AG08396 (cell line): ENCODE results near the gene UBE2H.
"Not testable (repeated sequence)": the region's sequence is repeated elsewhere in the genome, so short reads cannot be mapped to it uniquely, and the experiment has no call there.

Experiments
- DNase-seq: peaks from one replicate; pipeline ENCODE4 v3.0.0; 2012; ENCODE audit warnings: low spot score, mixed read lengths

Gene UBE2H

GRCh38 chr7:129843978-129844840 is 108.6 kb downstream of the UBE2H start:
- DNase-seq, result no peak

GRCh38 chr7:129843365-129843898 is 109.3 kb downstream of the UBE2H start:
- DNase-seq, result no peak

- DNase-seq, result no peak
Measured at GRCh38 chr7:129841465-129841864, 111.3 kb downstream of the UBE2H start.

- DNase-seq, result no peak
Measured at GRCh38 chr7:129840757-129841156, 112.0 kb downstream of the UBE2H start.

GRCh38 chr7:129836983-129837382 is 115.8 kb downstream of the UBE2H start:
- DNase-seq, result no peak

- DNase-seq, result no peak
Measured at GRCh38 chr7:129835569-129835968, 117.2 kb downstream of the UBE2H start.

GRCh38 chr7:129833353-129833752 is 119.4 kb downstream of the UBE2H start:
- not testable (repeated sequence) for DNase-seq

GRCh38 chr7:129832701-129833227 is 120.0 kb downstream of the UBE2H start:
- DNase-seq, result no peak

GRCh38 chr7:129832282-129832681 is 120.5 kb downstream of the UBE2H start:
- no peak for DNase-seq

- peak; percentile 78 for DNase-seq
Measured at GRCh38 chr7:129831424-129832058, 121.2 kb downstream of the UBE2H start.

- DNase-seq, result no peak
Measured at GRCh38 chr7:129830949-129831348, 121.8 kb downstream of the UBE2H start.

- DNase-seq, result peak; percentile 45
Measured at GRCh38 chr7:129829737-129830631, 122.8 kb downstream of the UBE2H start.

- no peak for DNase-seq
Measured at GRCh38 chr7:129828989-129829736, 123.6 kb downstream of the UBE2H start.

GRCh38 chr7:129828078-129828762 is 124.5 kb downstream of the UBE2H start:
- no peak for DNase-seq

- DNase-seq, result no peak
Measured at GRCh38 chr7:129827467-129827990, 125.2 kb downstream of the UBE2H start.

- not testable (repeated sequence) for DNase-seq
Measured at GRCh38 chr7:129826895-129827294, 125.9 kb downstream of the UBE2H start.

GRCh38 chr7:129825209-129825970 is 127.4 kb downstream of the UBE2H start:
- peak; percentile 90 for DNase-seq

GRCh38 chr7:129824291-129825208 is 128.2 kb downstream of the UBE2H start:
- DNase-seq, result peak; percentile 45
